MM.1S (cell line): Measurements from ENCODE around the gene COL2A1.

Source experiments
- DNase-seq: peaks from one replicate; pipeline ENCODE4 v3.0.0-alpha.2; 2015
- H2AFZ ChIP-seq: fragments of 300-600 bp; sonication (generic); 2 replicates; pipeline ENCODE4 v1.6.0; 2016; ENCODE audit warnings: antibody characterized with exemption, low read length
- H3F3A ChIP-seq: fragments of 300-600 bp; sonication (generic); 2 replicates; pipeline ENCODE4 v1.6.1; 2016; ENCODE audit warnings: mild to moderate bottlenecking, antibody characterized with exemption, low read length, moderate library complexity, mixed read lengths; ENCODE audit not compliant: insufficient read depth
- H3K27ac ChIP-seq: fragments of 300-600 bp; sonication (generic); 2 replicates; pipeline ENCODE4 v1.5.1; 2016; ENCODE audit warnings: mild to moderate bottlenecking, low read length
- H3K27me3 ChIP-seq: fragments of 300-600 bp; sonication (generic); replicated peaks from 2 replicates; pipeline ENCODE4 v1.6.0; 2016; ENCODE audit warnings: low read length; ENCODE audit not compliant: insufficient read depth
- H3K36me3 ChIP-seq: fragments of 300-600 bp; sonication (generic); replicated peaks from 2 replicates; pipeline ENCODE4 v1.6.1; 2016; ENCODE audit warnings: mild to moderate bottlenecking, low read length, mixed read lengths; ENCODE audit not compliant: insufficient read depth
- H3K4me1 ChIP-seq: fragments of 300-600 bp; sonication (generic); 2 replicates; pipeline ENCODE4 v1.6.1; 2016; ENCODE audit warnings: low read length, mixed read lengths
- H3K4me2 ChIP-seq: fragments of 300-600 bp; sonication (generic); 2 replicates; pipeline ENCODE4 v1.6.0; 2016; ENCODE audit warnings: low read depth, low read length
- H3K4me3 ChIP-seq: fragments of 300-600 bp; sonication (generic); 2 replicates; pipeline ENCODE4 v1.5.1; 2016; ENCODE audit warnings: low read length, mixed read lengths
- H3K79me2 ChIP-seq: fragments of 300-600 bp; sonication (generic); 2 replicates; pipeline ENCODE4 v1.6.1; 2016; ENCODE audit warnings: mixed run types, low read length, mixed read lengths
- H3K9ac ChIP-seq: fragments of 300-600 bp; sonication (generic); 2 replicates; pipeline ENCODE4 v1.6.1; 2016; ENCODE audit warnings: low read length, mixed read lengths
- H3K9me2 ChIP-seq: fragments of 300-600 bp; sonication (generic); replicated peaks from 2 replicates; pipeline ENCODE4 v1.6.1; 2016; ENCODE audit warnings: mild to moderate bottlenecking, low read length, mixed read lengths; ENCODE audit not compliant: insufficient read depth
- H3K9me3 ChIP-seq: fragments of 300-600 bp; sonication (generic); replicated peaks from 2 replicates; pipeline ENCODE4 v1.6.1; 2016; ENCODE audit warnings: mild to moderate bottlenecking, low read length, mixed read lengths; ENCODE audit not compliant: insufficient read depth
- H4K20me1 ChIP-seq: fragments of 300-600 bp; sonication (generic); 2 replicates; pipeline ENCODE4 v1.6.1; 2016; ENCODE audit warnings: mild to moderate bottlenecking, low read length, moderate library complexity, mixed read lengths; ENCODE audit not compliant: insufficient read depth
- EZH2 ChIP-seq: fragments of 300-600 bp; sonication (generic); optimal IDR thresholded peaks from 2 replicates; pipeline ENCODE3; 2017; ENCODE audit warnings: low read depth, mild to moderate bottlenecking, antibody characterized with exemption, low read length, mixed read lengths
- EZH2phosphoT487 ChIP-seq: fragments of 300-600 bp; sonication (generic); IDR thresholded peaks from 2 replicates; pipeline ENCODE4 v1.6.1; 2018; ENCODE audit warnings: antibody characterized with exemption, low read length
- TF ChIP-seq, protein P1 (sequence below): fragments of 300-600 bp; sonication (generic); IDR thresholded peaks from 2 replicates; pipeline ENCODE4 v1.5.1; 2016; ENCODE audit warnings: antibody characterized with exemption, low read length, mixed read lengths

COL2A1 gene

DNA sequence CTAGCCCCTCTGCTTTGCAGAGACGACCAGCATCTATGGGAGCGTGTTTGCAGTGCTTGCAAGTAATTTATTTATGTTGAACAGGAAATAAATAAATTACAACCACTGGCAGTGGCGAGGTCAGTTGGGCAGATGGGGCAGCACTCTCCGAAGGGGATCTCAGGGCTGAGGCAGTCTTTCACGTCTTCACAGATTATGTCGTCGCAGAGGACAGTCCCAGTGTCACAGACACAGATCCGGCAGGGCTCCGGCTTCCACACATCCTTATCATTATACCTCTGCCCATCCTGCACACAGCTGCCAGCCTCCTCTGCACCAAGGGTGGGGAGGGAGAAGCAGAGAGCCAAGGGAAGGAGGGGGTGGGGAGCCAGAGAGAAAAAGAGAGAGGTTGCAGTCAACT lies 4.5 kb downstream of the COL2A1 start:
- TF ChIP-seq, protein P1, sequence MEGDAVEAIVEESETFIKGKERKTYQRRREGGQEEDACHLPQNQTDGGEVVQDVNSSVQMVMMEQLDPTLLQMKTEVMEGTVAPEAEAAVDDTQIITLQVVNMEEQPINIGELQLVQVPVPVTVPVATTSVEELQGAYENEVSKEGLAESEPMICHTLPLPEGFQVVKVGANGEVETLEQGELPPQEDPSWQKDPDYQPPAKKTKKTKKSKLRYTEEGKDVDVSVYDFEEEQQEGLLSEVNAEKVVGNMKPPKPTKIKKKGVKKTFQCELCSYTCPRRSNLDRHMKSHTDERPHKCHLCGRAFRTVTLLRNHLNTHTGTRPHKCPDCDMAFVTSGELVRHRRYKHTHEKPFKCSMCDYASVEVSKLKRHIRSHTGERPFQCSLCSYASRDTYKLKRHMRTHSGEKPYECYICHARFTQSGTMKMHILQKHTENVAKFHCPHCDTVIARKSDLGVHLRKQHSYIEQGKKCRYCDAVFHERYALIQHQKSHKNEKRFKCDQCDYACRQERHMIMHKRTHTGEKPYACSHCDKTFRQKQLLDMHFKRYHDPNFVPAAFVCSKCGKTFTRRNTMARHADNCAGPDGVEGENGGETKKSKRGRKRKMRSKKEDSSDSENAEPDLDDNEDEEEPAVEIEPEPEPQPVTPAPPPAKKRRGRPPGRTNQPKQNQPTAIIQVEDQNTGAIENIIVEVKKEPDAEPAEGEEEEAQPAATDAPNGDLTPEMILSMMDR = no peak
- no peak for TF ChIP-seq EZH2
- Histone ChIP-seq H3K9ac (no peak overlapping the region), H3K4me2 (no peak overlapping the region), H3K4me1 (peaks cover 6% of the 10 kb centered on the region; the same call in 1 of the 2 replicates), H3K4me3 (no peak overlapping the region), H3K27me3 (peaks cover 66% of the 10 kb centered on the region), H4K20me1 (no peaks in the 10 kb centered on the region), H3K27ac (no peak overlapping the region), H3K79me2 (no peaks in the 10 kb centered on the region), H2AFZ (no peak overlapping the region), H3K9me3 (no peaks in the 10 kb centered on the region), H3K9me2 (no peaks in the 10 kb centered on the region), H3K36me3 (no peaks in the 10 kb centered on the region), H3F3A (no peaks in the 10 kb centered on the region)
- DNase-seq = no peak

DNA sequence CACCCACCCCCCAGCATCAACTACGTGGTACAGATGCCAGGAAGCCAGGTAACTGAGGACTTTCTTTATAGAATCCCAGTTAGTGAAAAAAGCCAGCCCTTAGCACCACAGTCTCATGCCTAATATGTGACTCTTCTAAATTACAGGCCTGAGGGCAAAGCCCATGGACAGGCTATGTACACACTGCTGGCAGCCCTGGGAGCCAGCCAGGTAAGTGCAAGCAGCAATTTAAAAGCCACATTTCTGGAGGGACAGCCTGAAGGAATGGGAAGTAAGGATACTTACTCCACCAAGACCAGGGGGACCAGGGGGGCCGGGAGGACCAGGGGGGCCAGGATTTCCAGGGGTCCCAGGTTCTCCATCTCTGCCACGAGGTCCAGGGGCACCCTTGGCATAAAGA lies 7.0 kb downstream of the COL2A1 start:
- Histone ChIP-seq H3F3A (no peaks in the 10 kb centered on the region), H2AFZ (no peak overlapping the region), H3K36me3 (no peaks in the 10 kb centered on the region), H3K4me1 (peaks cover 4% of the 10 kb centered on the region; the same call in 1 of the 2 replicates), H3K9me3 (no peaks in the 10 kb centered on the region), H3K9ac (no peak overlapping the region), H3K9me2 (no peaks in the 10 kb centered on the region), H3K4me3 (no peak overlapping the region), H3K27ac (no peak overlapping the region), H3K79me2 (no peaks in the 10 kb centered on the region), H4K20me1 (no peaks in the 10 kb centered on the region), H3K27me3 (peaks cover 41% of the 10 kb centered on the region), H3K4me2 (no peak overlapping the region)
- no peak for TF ChIP-seq EZH2phosphoT487
- TF ChIP-seq, protein P1 = no peak
- TF ChIP-seq EZH2 = no peak
- no peak for DNase-seq

DNA sequence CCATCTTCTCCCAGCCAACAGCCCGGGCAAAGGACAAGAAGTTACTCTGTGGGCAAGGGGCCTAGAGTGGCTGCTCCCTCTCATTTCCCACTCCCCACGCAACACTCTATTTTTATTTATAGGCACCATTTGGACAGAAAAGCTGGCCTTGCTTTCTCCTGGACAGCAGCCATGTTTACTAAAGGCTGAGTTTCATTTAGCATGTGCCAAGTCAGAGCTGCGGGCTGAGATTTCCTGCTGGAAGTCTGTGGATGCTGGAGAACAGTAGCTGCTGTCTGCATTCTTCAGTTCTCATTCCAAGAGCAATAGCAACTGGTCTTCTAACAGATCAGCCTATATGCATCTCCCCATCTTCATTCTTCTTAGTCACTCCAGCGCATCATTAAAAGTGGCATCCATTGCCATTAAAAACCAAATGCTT lies 8.3 kb downstream of the COL2A1 start:
- no peak for DNase-seq
- peaks cover 28% of the 10 kb centered on the region for H3K27me3 ChIP-seq

More for the DNA sequence above, 8.3 kb downstream of the COL2A1 start:
- no peak overlapping the region for H3K4me2 ChIP-seq
- H3K79me2 ChIP-seq = no peaks in the 10 kb centered on the region
- H3K27ac ChIP-seq = no peak overlapping the region
- H2AFZ ChIP-seq = no peak overlapping the region
- H3K9me3 ChIP-seq = no peaks in the 10 kb centered on the region
- H3K9ac ChIP-seq = no peak overlapping the region
- H3K4me3 ChIP-seq = no peak overlapping the region
- H3K36me3 ChIP-seq = no peaks in the 10 kb centered on the region
- TF ChIP-seq EZH2 = no peak
- TF ChIP-seq, protein P1 = no peak
- no peak for TF ChIP-seq EZH2phosphoT487
- no peaks in the 10 kb centered on the region for H3F3A ChIP-seq
- H3K4me1 ChIP-seq = no peaks in the 10 kb centered on the region
- H3K9me2 ChIP-seq = no peaks in the 10 kb centered on the region
- no peaks in the 10 kb centered on the region for H4K20me1 ChIP-seq
